ENCODE results near the gene CALCOCO2.
A peak's percentile ranks its signal among the peaks of the same experiment; 100 is the strongest.

The CALCOCO2 gene

GRCh38 chr17:48873696-48874443 lies 43.0 kb downstream of the CALCOCO2 start:
- no peak for DNase-seq

GRCh38 chr17:48878920-48879898 lies 48.4 kb downstream of the CALCOCO2 start:
- DNase-seq: peak; percentile 42 to 59

GRCh38 chr17:48882272-48882671 lies 51.4 kb downstream of the CALCOCO2 start:
- DNase-seq: no peak

GRCh38 chr17:48883171-48883570 lies 52.3 kb downstream of the CALCOCO2 start:
- no peak for DNase-seq

- DNase-seq: no peak
Observed at GRCh38 chr17:48890086-48890485, 59.3 kb downstream of the CALCOCO2 start.

- DNase-seq: no peak
Observed at GRCh38 chr17:48892940-48893645, 62.3 kb downstream of the CALCOCO2 start.

- no peak for DNase-seq
Observed at GRCh38 chr17:48893646-48894508, 63.0 kb downstream of the CALCOCO2 start.

GRCh38 chr17:48894886-48895285 lies 64.1 kb downstream of the CALCOCO2 start:
- DNase-seq: no peak

- DNase-seq: no peak
Observed at GRCh38 chr17:48901241-48901640, 70.4 kb downstream of the CALCOCO2 start.

- no peak for DNase-seq
Observed at GRCh38 chr17:48903401-48903800, 72.6 kb downstream of the CALCOCO2 start.

GRCh38 chr17:48904428-48904827 lies 73.6 kb downstream of the CALCOCO2 start:
- no peak for DNase-seq

GRCh38 chr17:48905987-48906515 lies 75.2 kb downstream of the CALCOCO2 start:
- no peak for DNase-seq

GRCh38 chr17:48907713-48908046 lies 76.8 kb downstream of the CALCOCO2 start:
- no peak for DNase-seq

- peak; percentile 88 to 91 for DNase-seq
Observed at GRCh38 chr17:48908047-48908843, 77.4 kb downstream of the CALCOCO2 start, which contains the start of gene UBE2Z. UBE2Z (plus strand) TSS chr17:48908407; CDS start chr17:48908504, 97 bp downstream.

GRCh38 chr17:48908853-48909394 lies 78.1 kb downstream of the CALCOCO2 start:
- peak; percentile 96 for DNase-seq

- DNase-seq: peak in 1 of 2 experiments; percentile 9
Observed at GRCh38 chr17:48909783-48910182, 78.9 kb downstream of the CALCOCO2 start.

- DNase-seq: no peak
Observed at GRCh38 chr17:48910370-48910769, 79.5 kb downstream of the CALCOCO2 start.

GRCh38 chr17:48912476-48912875 lies 81.6 kb downstream of the CALCOCO2 start:
- no peak for DNase-seq

Data from activated CD4-positive, alpha-beta T cell treated with anti-CD3 and anti-CD28 coated beads, Interleukin-2, amount 50 U/mL, for 48 hours (primary cell).